ENCODE results near the gene COPS3.

Gene COPS3

DNA sequence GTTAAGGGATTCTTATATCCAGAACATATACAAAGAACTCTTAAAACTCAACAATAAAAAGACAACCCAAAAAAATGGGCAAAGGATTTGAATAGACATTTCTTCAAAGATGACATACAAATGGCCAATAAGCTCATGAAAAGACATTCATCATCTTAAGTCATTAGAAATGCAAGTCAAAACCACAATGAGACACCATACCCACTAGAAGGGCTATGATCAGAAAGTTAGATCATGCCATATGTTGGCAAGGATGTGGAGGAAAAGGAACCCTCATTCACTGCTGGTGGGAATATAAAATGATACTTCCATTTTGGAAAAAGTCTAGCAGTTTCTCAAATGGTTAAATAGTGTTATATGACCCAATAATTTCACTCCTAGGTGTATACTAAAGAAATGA is 84.3 kb downstream of the COPS3 start:
- DNase-seq (ENCODE audit: low read depth in 2 of 3, low spot score in 1 of 3): no peak

Measured in stimulated activated CD4-positive, alpha-beta T cell treated with anti-CD3 and anti-CD28 coated beads, Interleukin-12 subunit alpha, Interleukin-12 subunit beta, amount 100 ng/mL, for 48 hours (primary cell).